HCT116 (cell line): Measurements from ENCODE around the gene CFAP46. TPM values are rescaled to one million over a fixed set of nuclear protein-coding genes. Genes with fewer than 3 reads are reported as not detected.

ENCODE experiments used
- ATAC-seq: fragments of 200-7000 bp; cut with Tn5 transposase; 2 replicates; pipeline ENCODE4 v1.9.1; 2020; ENCODE audit warnings: mild to moderate bottlenecking, moderate library complexity
- BruUV-seq: library from RNA; stranded (reverse); fragments of 400-500 nt; replicated peaks from 2 replicates; lab custom pipeline; 2021; lab: Mats Ljungman, UMichigan
- CTCF ChIA-PET: fragments of 300-600 bp; sonication (Branson Sonifier 250); formaldehyde crosslinking; loops from one replicate; lab custom pipeline; 2021; ENCODE audit warnings: antibody characterized with exemption; lab: Charles Lee
- POLR2A ChIA-PET: fragments of 300-600, 350-600 bp; sonication (Branson Sonifier 250); formaldehyde crosslinking; loops from one replicate; lab custom pipeline; 2021; ENCODE audit warnings: antibody characterized with exemption; lab: Charles Lee
- RAD21 ChIA-PET, 2 experiments: fragments of 300-600 bp; sonication (Branson Sonifier 250); formaldehyde crosslinking; loops; one replicate each; lab custom pipeline; 2023; ENCODE audit warnings: low total read pairs in 2 of 2; ENCODE audit not compliant: uncharacterized antibody in 2 of 2, unreplicated experiment in 2 of 2, low non-redundant PET in 1 of 2; lab: Charles Lee
- DNase-seq: peaks from one replicate; pipeline ENCODE4 v3.0.0-alpha.2; 2010; ENCODE audit warnings: low read depth, low spot score
- H2AFZ ChIP-seq: fragments of 200-600 bp; shearing (Covaris generic), sonication (generic); 2 replicates; pipeline ENCODE4 v1.6.1; 2017; ENCODE audit warnings: low read depth, mixed run types, mixed read lengths, antibody characterized with exemption, low read length; ENCODE audit not compliant: poor library complexity, severe bottlenecking
- H3K27ac ChIP-seq: 2 replicates; pipeline ENCODE4 v1.5.1; 2012; ENCODE audit warnings: low read depth, low read length
- H3K27me3 ChIP-seq: fragments of 200-600 bp; sonication (generic); 2 replicates; pipeline ENCODE4 v1.6.1; 2016; ENCODE audit warnings: mixed run types, low read length, mixed read lengths; ENCODE audit not compliant: insufficient read depth
- H3K36me3 ChIP-seq, 2 experiments: fragments of 200-500 bp in 1 of 2; fragments of 200-600 bp in 1 of 2; sonication (Bioruptor generic) in 1 of 2; sonication (generic) in 1 of 2; 2 replicates each; pipeline versions ENCODE4 v1.5.1 to v1.6.1; 2014 to 2016; ENCODE audit warnings: low read length in 2 of 2, inconsistent platforms in 1 of 2, mixed read lengths in 1 of 2, mixed run types in 1 of 2; ENCODE audit not compliant: insufficient read depth in 2 of 2, control insufficient read depth in 1 of 2
- H3K4me1 ChIP-seq, 2 experiments: fragments of 200-600 bp in 1 of 2; sonication (generic) in 1 of 2; 2 replicates each; pipeline versions ENCODE4 v1.5.1 to v1.6.1; 2012 to 2017; ENCODE audit warnings: low read length in 2 of 2, inconsistent platforms in 1 of 2, mild to moderate bottlenecking in 1 of 2, mixed read lengths in 1 of 2, mixed run types in 1 of 2, moderate library complexity in 1 of 2; ENCODE audit not compliant: insufficient read depth in 2 of 2, control insufficient read depth in 1 of 2
- H3K4me2 ChIP-seq: fragments of 200-600 bp; sonication (generic); 2 replicates; pipeline ENCODE4 v1.6.1; 2017; ENCODE audit warnings: mixed run types, low read length, mixed read lengths
- H3K4me3 ChIP-seq, 2 experiments: fragments of 200-600 bp in 1 of 2; sonication (generic) in 1 of 2; replicated peaks in 1 of 2; 2 replicates each; pipeline ENCODE4 v1.5.1; 2011 to 2016; ENCODE audit warnings: low read length in 2 of 2, control low read depth in 1 of 2, low read depth in 1 of 2, mild to moderate bottlenecking in 1 of 2, mixed read lengths in 1 of 2, mixed run types in 1 of 2
- H3K79me2 ChIP-seq: fragments of 200-600 bp; sonication (generic); 2 replicates; pipeline ENCODE4 v1.6.1; 2017; ENCODE audit warnings: mild to moderate bottlenecking, mixed run types, low read length, moderate library complexity, mixed read lengths; ENCODE audit not compliant: insufficient read depth
- H3K9ac ChIP-seq: fragments of 200-600 bp; sonication (generic); 2 replicates; pipeline ENCODE4 v1.6.1; 2016; ENCODE audit warnings: low read length, mixed read lengths
- H3K9me2 ChIP-seq: fragments of 200-600 bp; sonication (generic), shearing (Covaris generic); 2 replicates; pipeline ENCODE4 v1.6.1; 2017; ENCODE audit warnings: mixed run types, mild to moderate bottlenecking, moderate library complexity; ENCODE audit not compliant: insufficient read depth
- H3K9me3 ChIP-seq, 2 experiments: fragments of 200-500 bp in 1 of 2; fragments of 200-600 bp in 1 of 2; sonication (Bioruptor generic) in 1 of 2; sonication (generic) in 1 of 2; 2 replicates each; pipeline ENCODE4 v1.6.1; 2014 to 2017; ENCODE audit warnings: low read length in 2 of 2, mixed read lengths in 2 of 2, inconsistent platforms in 1 of 2, low read depth in 1 of 2, mild to moderate bottlenecking in 1 of 2, mixed run types in 1 of 2, moderate library complexity in 1 of 2; ENCODE audit not compliant: control insufficient read depth in 1 of 2, insufficient read depth in 1 of 2
- H4K20me1 ChIP-seq: fragments of 200-600 bp; sonication (generic), shearing (Covaris generic); 2 replicates; pipeline ENCODE4 v1.6.1; 2017; ENCODE audit warnings: mixed run types, mild to moderate bottlenecking, moderate library complexity; ENCODE audit not compliant: insufficient read depth
- ATF3 ChIP-seq: IDR thresholded peaks from 2 replicates; pipeline ENCODE4 v1.6.1; 2012
- FOSL1 ChIP-seq: IDR thresholded peaks from 2 replicates; pipeline ENCODE4 v1.6.1; 2012; ENCODE audit warnings: low read depth
- POLR2A ChIP-seq: IDR thresholded peaks from 2 replicates; pipeline ENCODE4 v1.7.0; 2011; ENCODE audit warnings: borderline replicate concordance; ENCODE audit not compliant: insufficient read depth, insufficient read length; ENCODE audit errors: extremely low read depth
- POLR2AphosphoS5 ChIP-seq: IDR thresholded peaks from 2 replicates; pipeline ENCODE4 v1.6.1; 2011; ENCODE audit warnings: mild to moderate bottlenecking, low read depth, low read length, moderate library complexity
- SP1 ChIP-seq: IDR thresholded peaks from 2 replicates; pipeline ENCODE4 v1.6.1; 2012; ENCODE audit warnings: low read depth
- SRF ChIP-seq: IDR thresholded peaks from 2 replicates; pipeline ENCODE4 v1.6.1; 2012; ENCODE audit warnings: low read depth
- YY1 ChIP-seq: IDR thresholded peaks from 2 replicates; pipeline ENCODE4 v1.6.1; 2011; ENCODE audit warnings: low read length, low read depth, moderate library complexity, mild to moderate bottlenecking; ENCODE audit not compliant: insufficient replicate concordance; ENCODE audit errors: extremely low read depth
- ZFX ChIP-seq: fragments of 450-650 bp; IDR thresholded peaks from 2 replicates; pipeline ENCODE4 v1.6.1; 2017
- ZNF274 ChIP-seq: fragments of 200-500 bp; sonication (Bioruptor generic); IDR thresholded peaks from 2 replicates; pipeline ENCODE4 v1.6.1; 2014; ENCODE audit warnings: mild to moderate bottlenecking, low read depth, low read length, inconsistent platforms
- intact Hi-C: fragments of 100-400 bp; cut with micrococcal nuclease; formaldehyde crosslinking; loops from 2 replicates; pipeline ENCODE4 v1.10.0; 2022
- total RNA-seq: library from RNA; stranded (reverse); gene quantifications from one replicate; pipeline ENCODE4 v1.2.1, GENCODE V29; 2021; ENCODE audit not compliant: unreplicated experiment
- TF ChIP-seq, protein P1 (sequence below): IDR thresholded peaks from 2 replicates; pipeline ENCODE4 v1.6.1; 2012; ENCODE audit warnings: low read depth
- TF ChIP-seq, protein P2 (sequence below): IDR thresholded peaks from 2 replicates; pipeline ENCODE4 v1.6.1; 2012

The CFAP46 gene
- total RNA-seq, 1 experiment from 2014 or later: 1.4 TPM

DNA sequence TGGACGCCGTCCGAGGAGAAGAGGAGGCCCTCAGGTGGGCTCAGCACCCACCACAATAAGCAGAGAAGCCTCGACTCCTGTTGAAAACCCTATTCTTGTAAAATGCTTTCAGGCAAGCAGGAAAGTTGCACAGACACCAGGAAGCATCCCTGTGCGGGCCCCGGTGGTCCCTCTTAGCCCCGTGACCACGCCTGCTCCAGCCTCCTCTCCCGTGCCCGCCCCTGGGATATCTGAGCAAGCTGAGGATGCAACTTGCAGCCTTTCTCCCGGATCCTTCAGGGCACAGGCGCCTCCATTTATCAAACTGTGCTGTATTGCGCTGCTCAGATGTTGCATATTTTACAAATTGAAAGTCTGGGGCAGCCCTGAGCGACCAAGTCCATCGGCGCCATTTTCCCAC, 72.7 kb downstream of the CFAP46 start:
- H3K27me3 ChIP-seq: peaks cover 2% of the 10 kb centered on the region; the same call in 1 of the 2 replicates
- H4K20me1 ChIP-seq: no peaks in the 10 kb centered on the region
- H3K4me2 ChIP-seq: no peak overlapping the region
- H3K9me3 ChIP-seq: no peaks in the 10 kb centered on the region
- no peak overlapping the region for H3K9ac ChIP-seq
- BruUV-seq: no TSS peak
- H3K79me2 ChIP-seq: no peaks in the 10 kb centered on the region
- no peaks in the 10 kb centered on the region for H3K4me1 ChIP-seq
- POLR2A ChIA-PET: no interaction called here
- no peak overlapping the region for H3K4me3 ChIP-seq
- H3K9me2 ChIP-seq: no peaks in the 10 kb centered on the region
- intact Hi-C loops: no loop called here
- no peak overlapping the region for H3K27ac ChIP-seq
- no peaks in the 10 kb centered on the region for H3K36me3 ChIP-seq
- TF ChIP-seq, protein P1, sequence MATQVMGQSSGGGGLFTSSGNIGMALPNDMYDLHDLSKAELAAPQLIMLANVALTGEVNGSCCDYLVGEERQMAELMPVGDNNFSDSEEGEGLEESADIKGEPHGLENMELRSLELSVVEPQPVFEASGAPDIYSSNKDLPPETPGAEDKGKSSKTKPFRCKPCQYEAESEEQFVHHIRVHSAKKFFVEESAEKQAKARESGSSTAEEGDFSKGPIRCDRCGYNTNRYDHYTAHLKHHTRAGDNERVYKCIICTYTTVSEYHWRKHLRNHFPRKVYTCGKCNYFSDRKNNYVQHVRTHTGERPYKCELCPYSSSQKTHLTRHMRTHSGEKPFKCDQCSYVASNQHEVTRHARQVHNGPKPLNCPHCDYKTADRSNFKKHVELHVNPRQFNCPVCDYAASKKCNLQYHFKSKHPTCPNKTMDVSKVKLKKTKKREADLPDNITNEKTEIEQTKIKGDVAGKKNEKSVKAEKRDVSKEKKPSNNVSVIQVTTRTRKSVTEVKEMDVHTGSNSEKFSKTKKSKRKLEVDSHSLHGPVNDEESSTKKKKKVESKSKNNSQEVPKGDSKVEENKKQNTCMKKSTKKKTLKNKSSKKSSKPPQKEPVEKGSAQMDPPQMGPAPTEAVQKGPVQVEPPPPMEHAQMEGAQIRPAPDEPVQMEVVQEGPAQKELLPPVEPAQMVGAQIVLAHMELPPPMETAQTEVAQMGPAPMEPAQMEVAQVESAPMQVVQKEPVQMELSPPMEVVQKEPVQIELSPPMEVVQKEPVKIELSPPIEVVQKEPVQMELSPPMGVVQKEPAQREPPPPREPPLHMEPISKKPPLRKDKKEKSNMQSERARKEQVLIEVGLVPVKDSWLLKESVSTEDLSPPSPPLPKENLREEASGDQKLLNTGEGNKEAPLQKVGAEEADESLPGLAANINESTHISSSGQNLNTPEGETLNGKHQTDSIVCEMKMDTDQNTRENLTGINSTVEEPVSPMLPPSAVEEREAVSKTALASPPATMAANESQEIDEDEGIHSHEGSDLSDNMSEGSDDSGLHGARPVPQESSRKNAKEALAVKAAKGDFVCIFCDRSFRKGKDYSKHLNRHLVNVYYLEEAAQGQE: no peak
- TF ChIP-seq, protein P2, sequence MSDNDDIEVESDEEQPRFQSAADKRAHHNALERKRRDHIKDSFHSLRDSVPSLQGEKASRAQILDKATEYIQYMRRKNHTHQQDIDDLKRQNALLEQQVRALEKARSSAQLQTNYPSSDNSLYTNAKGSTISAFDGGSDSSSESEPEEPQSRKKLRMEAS: no peak
- no peak for TF ChIP-seq ZFX
- no peak for TF ChIP-seq POLR2AphosphoS5
- no peak for TF ChIP-seq POLR2A
- no peak for TF ChIP-seq ATF3
- TF ChIP-seq SRF: no peak
- TF ChIP-seq ZNF274: no peak
- no peak for TF ChIP-seq FOSL1
- no peak for TF ChIP-seq SP1
- TF ChIP-seq YY1: no peak
- TF ChIP-seq, all 23 proteins: peak for 0
- DNase-seq (no peak), ATAC-seq (no peak)
- no peak overlapping the region for H2AFZ ChIP-seq
- ChIA-PET RAD21 (no interaction called here), CTCF (no interaction called here)
